Left lung (tissue), 10 donors: ENCODE results near the gene TEAD1. TPM values are rescaled to one million over a fixed set of nuclear protein-coding genes. Genes with fewer than 3 reads are reported as not detected.

Experiments used
- ATAC-seq: fragments of 200-7000 bp; cut with Tn5 transposase; one replicate; pipeline ENCODE4 v1.9.1; 2020; ENCODE audit warnings: moderate library complexity
- DNase-seq, 4 donors: peaks; one replicate each; pipeline ENCODE4 v3.0.0-alpha.2; 2013 to 2020
- H3K27ac ChIP-seq, 2 donors: fragments of 200-600 bp; sonication (generic) in 1 of 2; one replicate each; pipeline versions ENCODE4 v1.5.0 to v1.8.0; 2020 to 2021
- H3K27me3 ChIP-seq, 2 donors: fragments of 200-600 bp; sonication (generic) in 1 of 2; one replicate each; pipeline versions ENCODE4 v1.5.0 to v1.8.0; 2020 to 2021
- H3K36me3 ChIP-seq, 2 donors: fragments of 200-600 bp; sonication (generic) in 1 of 2; one replicate each; pipeline versions ENCODE4 v1.5.0 to v1.8.0; 2020 to 2021
- H3K4me1 ChIP-seq, 2 donors: fragments of 200-600 bp; one replicate each; pipeline ENCODE4 v1.8.0; 2021
- H3K4me3 ChIP-seq, 2 donors: fragments of 200-600 bp; sonication (generic) in 1 of 2; one replicate each; pipeline versions ENCODE4 v1.5.0 to v1.8.0; 2020 to 2021; ENCODE audit warnings: mild to moderate bottlenecking in 1 of 2
- H3K9me3 ChIP-seq, 2 donors: fragments of 200-600 bp; sonication (generic) in 1 of 2; one replicate each; pipeline versions ENCODE4 v1.5.0 to v1.8.0; 2020 to 2021
- CTCF ChIP-seq, 2 donors: fragments of 200-600 bp; sonication (generic) in 1 of 2; IDR thresholded peaks; one replicate each; pipeline versions ENCODE4 v1.5.0 to v1.8.0; 2021; ENCODE audit warnings: antibody characterized with exemption in 2 of 2
- intact Hi-C, 2 donors: fragments of 100-400 bp; cut with DNase I; formaldehyde crosslinking; loops; one replicate each; pipeline versions ENCODE4 v1.11.2 to v1.14.2; 2022
- polyA plus RNA-seq, 6 donors: library from polyadenylated mRNA; unstranded; fragments of 120-200 nt; gene quantifications; one replicate each; pipeline ENCODE4 v1.2.1, GENCODE V29; 2013; ENCODE audit not compliant: insufficient read length in 6 of 6
- total RNA-seq, 2 donors: library from RNA; stranded (reverse); fragmentation: NEBNext Ultra II Directional; extraction: Animal tissue kit (Norgen Biotek cat#: 25700); gene quantifications; one replicate each; pipeline ENCODE4 v1.2.1, GENCODE V29; 2021
- donor health status: DM: no; HTN: yes; CAD: no.
- donor health status: DM: no; HTN: no; CAD: no.

The TEAD1 gene
- total and polyA plus RNA-seq, 8 donors: 58.1 to 106 (median 86.9) TPM

GRCh38 chr11:12827929-12828812, 153.9 kb downstream of the TEAD1 start:
- Histone ChIP-seq H3K27me3 (peaks cover 0 to 20% of the 10 kb centered on the region in 2 donors), H3K4me1 (peaks cover 6 to 22% of the 10 kb centered on the region in 2 donors), H3K4me3 (peak overlapping the region; percentile 26 to 30), H3K36me3 (no peaks in the 10 kb centered on the region), H3K9me3 (no peaks in the 10 kb centered on the region), H3K27ac (peak overlapping the region; percentile 50 to 58)
- intact Hi-C loops: no loop called here
- no peak for TF ChIP-seq CTCF (IDR thresholded peaks at IDR 0.05)
- DNase-seq (peak in 2 of 4 donors; percentile 64 to 82), ATAC-seq (peak; percentile 88)

- no peak for TF ChIP-seq CTCF (IDR thresholded peaks at IDR 0.05)
- no peaks in the 10 kb centered on the region for H3K36me3 ChIP-seq
- H3K4me3 ChIP-seq: no peak overlapping the region
- H3K27me3 ChIP-seq: peaks cover 0 to 20% of the 10 kb centered on the region in 2 donors
- H3K27ac ChIP-seq: peak overlapping the region in 1 of 2 donors; percentile 50
- intact Hi-C loops: no loop called here
- no peaks in the 10 kb centered on the region for H3K9me3 ChIP-seq
- H3K4me1 ChIP-seq: peaks cover 6 to 17% of the 10 kb centered on the region in 2 donors
- ATAC-seq: no peak
- no peak for DNase-seq
Measured at GRCh38 chr11:12829131-12829530, 154.9 kb downstream of the TEAD1 start.

GRCh38 chr11:12829540-12830314, 155.5 kb downstream of the TEAD1 start:
- ATAC-seq (no peak), DNase-seq (no peak)
- intact Hi-C loops: no loop called here
- Histone ChIP-seq H3K27me3 (peaks cover 0 to 20% of the 10 kb centered on the region in 2 donors), H3K4me1 (peaks cover 6 to 17% of the 10 kb centered on the region in 2 donors), H3K27ac (no peak overlapping the region), H3K36me3 (no peaks in the 10 kb centered on the region), H3K4me3 (no peak overlapping the region), H3K9me3 (no peaks in the 10 kb centered on the region)
- no peak for TF ChIP-seq CTCF (IDR thresholded peaks at IDR 0.05)

- no peak for TF ChIP-seq CTCF (IDR thresholded peaks at IDR 0.05)
Measured at GRCh38 chr11:12831471-12832202, 157.4 kb downstream of the TEAD1 start.

More at GRCh38 chr11:12831471-12832202, 157.4 kb downstream of the TEAD1 start:
- no peaks in the 10 kb centered on the region for H3K9me3 ChIP-seq
- ATAC-seq (no peak), DNase-seq (no peak)
- intact Hi-C loops: no loop called here
- H3K27me3 ChIP-seq: peaks cover 0 to 20% of the 10 kb centered on the region in 2 donors
- H3K27ac ChIP-seq: no peak overlapping the region
- H3K4me3 ChIP-seq: no peak overlapping the region
- peaks cover 6 to 17% of the 10 kb centered on the region in 2 donors for H3K4me1 ChIP-seq
- no peaks in the 10 kb centered on the region for H3K36me3 ChIP-seq
